GM12891 (cell line): ENCODE data around the gene FOXL2.

ENCODE experiments used
- PAX5 ChIP-seq: IDR thresholded peaks from 2 replicates; pipeline ENCODE4 v1.6.1; 2011; ENCODE audit warnings: low read length, moderate library complexity, mild to moderate bottlenecking; ENCODE audit not compliant: insufficient read depth, severe bottlenecking
- POLR2A ChIP-seq: IDR thresholded peaks from 2 replicates; pipeline ENCODE4 v1.6.1; 2011; ENCODE audit warnings: low read depth, low read length, control low read depth
- POLR2AphosphoS5 ChIP-seq: IDR thresholded peaks from 2 replicates; pipeline ENCODE4 v1.6.1; 2011; ENCODE audit warnings: low read depth, low read length, control low read depth
- POU2F2 ChIP-seq: IDR thresholded peaks from 2 replicates; pipeline ENCODE4 v1.6.1; 2011; ENCODE audit warnings: low read depth, mild to moderate bottlenecking, control low read depth, low read length, moderate library complexity
- SPI1 ChIP-seq: IDR thresholded peaks from 2 replicates; pipeline ENCODE4 v1.6.1; 2011; ENCODE audit warnings: low read depth, low read length, control low read depth
- TAF1 ChIP-seq: IDR thresholded peaks from 2 replicates; pipeline ENCODE4 v1.6.1; 2011; ENCODE audit warnings: low read depth, low read length, control low read depth

GRCh38 chr3:138949445-138950005 is 2.6 kb upstream of the FOXL2 start:
- TF ChIP-seq POLR2A (no peak), POLR2AphosphoS5 (no peak), TAF1 (no peak), POU2F2 (no peak), PAX5 (no peak), SPI1 (no peak)
